Astrocyte (in vitro differentiated cells and primary cell): Measurements from ENCODE around the gene CNTNAP2.

Experiments used
- CTCF ChIP-seq: IDR thresholded peaks from 2 replicates; pipeline ENCODE4 v1.5.1; 2011; ENCODE audit warnings: low read depth, mild to moderate bottlenecking, inconsistent platforms, low read length, moderate library complexity; ENCODE audit not compliant: insufficient read depth
- EZH2 ChIP-seq: IDR thresholded peaks from 2 replicates; pipeline ENCODE4 v1.6.1; 2012; ENCODE audit warnings: mild to moderate bottlenecking, low read length, inconsistent platforms; ENCODE audit not compliant: insufficient read depth

GRCh38 chr7:147869456-147869855, 1752.9 kb downstream of the CNTNAP2 start:
- TF ChIP-seq EZH2 (no peak), CTCF (no peak)
